ENCODE data around the gene BZW1. TPM values are rescaled to one million over a fixed set of nuclear protein-coding genes. Genes with fewer than 3 reads are reported as not detected.

The BZW1 gene
- total and polyA plus RNA-seq, 4 donors, result 63.0 to 189 (median 161) TPM

DNA sequence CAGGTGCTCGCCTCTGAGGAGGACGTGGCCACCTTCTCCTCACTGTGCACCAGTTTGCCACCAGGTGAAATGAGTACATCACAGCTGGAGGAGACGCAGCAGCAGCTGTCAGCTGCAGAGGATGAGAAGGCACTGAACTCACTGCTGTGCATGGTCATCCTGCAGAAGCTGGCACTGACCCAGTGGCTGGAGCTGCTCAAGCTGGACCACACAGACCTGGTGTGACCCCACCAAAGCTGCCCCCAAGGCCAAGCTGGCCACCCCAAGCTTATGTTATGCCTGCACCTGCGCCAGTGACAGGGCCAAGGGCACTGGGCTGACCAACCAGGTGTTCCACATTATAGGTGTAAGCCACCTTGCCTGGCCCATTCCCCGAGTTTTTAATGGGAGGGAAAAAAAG lies 33.5 kb downstream of the BZW1 start:
- TF ChIP-seq HNF4A (conservative IDR thresholded peaks at IDR 0.05), result no peak
- TF ChIP-seq SP1 (IDR thresholded peaks at IDR 0.05), result no peak
- TF ChIP-seq JUND (IDR thresholded peaks at IDR 0.05), result no peak
- no peak for TF ChIP-seq EGR1 (IDR thresholded peaks at IDR 0.05; ENCODE audit: low read depth in 2 of 2)
- TF ChIP-seq NR2F2 (IDR thresholded peaks at IDR 0.05), result no peak
- no peak for TF ChIP-seq FOXA2 (IDR thresholded peaks at IDR 0.05)
- TF ChIP-seq TAF1 (conservative IDR thresholded peaks at IDR 0.05), result no peak
- TF ChIP-seq, protein P1, sequence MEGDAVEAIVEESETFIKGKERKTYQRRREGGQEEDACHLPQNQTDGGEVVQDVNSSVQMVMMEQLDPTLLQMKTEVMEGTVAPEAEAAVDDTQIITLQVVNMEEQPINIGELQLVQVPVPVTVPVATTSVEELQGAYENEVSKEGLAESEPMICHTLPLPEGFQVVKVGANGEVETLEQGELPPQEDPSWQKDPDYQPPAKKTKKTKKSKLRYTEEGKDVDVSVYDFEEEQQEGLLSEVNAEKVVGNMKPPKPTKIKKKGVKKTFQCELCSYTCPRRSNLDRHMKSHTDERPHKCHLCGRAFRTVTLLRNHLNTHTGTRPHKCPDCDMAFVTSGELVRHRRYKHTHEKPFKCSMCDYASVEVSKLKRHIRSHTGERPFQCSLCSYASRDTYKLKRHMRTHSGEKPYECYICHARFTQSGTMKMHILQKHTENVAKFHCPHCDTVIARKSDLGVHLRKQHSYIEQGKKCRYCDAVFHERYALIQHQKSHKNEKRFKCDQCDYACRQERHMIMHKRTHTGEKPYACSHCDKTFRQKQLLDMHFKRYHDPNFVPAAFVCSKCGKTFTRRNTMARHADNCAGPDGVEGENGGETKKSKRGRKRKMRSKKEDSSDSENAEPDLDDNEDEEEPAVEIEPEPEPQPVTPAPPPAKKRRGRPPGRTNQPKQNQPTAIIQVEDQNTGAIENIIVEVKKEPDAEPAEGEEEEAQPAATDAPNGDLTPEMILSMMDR (IDR thresholded peaks at IDR 0.05; ENCODE audit: low read depth, low read length, missing input control), result no peak
- TF ChIP-seq GABPA (IDR thresholded peaks at IDR 0.05 in 1 of 2, conservative IDR thresholded peaks at IDR 0.05 in 1 of 2), result no peak
- TF ChIP-seq, protein P2, sequence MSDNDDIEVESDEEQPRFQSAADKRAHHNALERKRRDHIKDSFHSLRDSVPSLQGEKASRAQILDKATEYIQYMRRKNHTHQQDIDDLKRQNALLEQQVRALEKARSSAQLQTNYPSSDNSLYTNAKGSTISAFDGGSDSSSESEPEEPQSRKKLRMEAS (IDR thresholded peaks at IDR 0.05), result no peak
- H3K4me3 ChIP-seq (ENCODE audit: low read depth in 1 of 3, low read length in 3 of 3), result no peak overlapping the region
- no peak overlapping the region for H3K27ac ChIP-seq (ENCODE audit: low read depth in 1 of 2, low read length in 2 of 2)
- no peaks in the 10 kb centered on the region for H3K4me1 ChIP-seq (ENCODE audit: control insufficient read depth in 4 of 4, insufficient read depth in 4 of 4, low read length in 3 of 4)
- 94% methylated on average over 5 of the region's 5 CpGs for WGBS
- H3K9ac ChIP-seq (ENCODE audit: low read depth in 1 of 2, low read length in 2 of 2), result no peak overlapping the region
- H3K36me3 ChIP-seq (ENCODE audit: control insufficient read depth in 4 of 4, insufficient read depth in 3 of 4, low read depth in 1 of 4, low read length in 3 of 4), result no peaks in the 10 kb centered on the region
- DNase-seq (ENCODE audit: low spot score), result no peak
- no peaks in the 10 kb centered on the region for H3K27me3 ChIP-seq (ENCODE audit: control insufficient read depth in 4 of 4, insufficient read depth in 4 of 4, low read length in 3 of 4)
- no peaks in the 10 kb centered on the region for H3K9me3 ChIP-seq (ENCODE audit: control insufficient read depth in 4 of 4, low read length in 3 of 4)

- H3K4me3 ChIP-seq (ENCODE audit: low read depth in 1 of 3, low read length in 3 of 3), result no peak overlapping the region
- 95% methylated on average over 10 of the region's 10 CpGs for WGBS
These were observed 34.1 kb downstream of the BZW1 start for GRCh38 chr2:200845669-200846325.

GRCh38 chr2:200847269-200847668 lies 35.6 kb downstream of the BZW1 start:
- Histone ChIP-seq H3K9ac (ENCODE audit: low read depth in 1 of 2, low read length in 2 of 2) (no peak overlapping the region), H3K36me3 (ENCODE audit: control insufficient read depth in 4 of 4, insufficient read depth in 3 of 4, low read depth in 1 of 4, low read length in 3 of 4) (peaks cover 9 to 18% (median 14%) of the 10 kb centered on the region in 4 donors), H3K27ac (ENCODE audit: low read depth in 1 of 2, low read length in 2 of 2) (no peak overlapping the region), H3K27me3 (ENCODE audit: control insufficient read depth in 4 of 4, insufficient read depth in 4 of 4, low read length in 3 of 4) (no peaks in the 10 kb centered on the region), H3K4me3 (ENCODE audit: low read depth in 1 of 3, low read length in 3 of 3) (no peak overlapping the region), H3K9me3 (ENCODE audit: control insufficient read depth in 4 of 4, low read length in 3 of 4) (no peaks in the 10 kb centered on the region), H3K4me1 (ENCODE audit: control insufficient read depth in 4 of 4, insufficient read depth in 4 of 4, low read length in 3 of 4) (no peaks in the 10 kb centered on the region)
- TF ChIP-seq, protein P3, sequence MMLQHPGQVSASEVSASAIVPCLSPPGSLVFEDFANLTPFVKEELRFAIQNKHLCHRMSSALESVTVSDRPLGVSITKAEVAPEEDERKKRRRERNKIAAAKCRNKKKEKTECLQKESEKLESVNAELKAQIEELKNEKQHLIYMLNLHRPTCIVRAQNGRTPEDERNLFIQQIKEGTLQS (IDR thresholded peaks at IDR 0.05), result no peak
- TF ChIP-seq HNF4G (IDR thresholded peaks at IDR 0.05) (no peak), FOXA2 (IDR thresholded peaks at IDR 0.05) (no peak), RAD21 (IDR thresholded peaks at IDR 0.05) (no peak), FOXA1 (IDR thresholded peaks at IDR 0.05) (no peak), NR2F2 (IDR thresholded peaks at IDR 0.05) (no peak), YY1 (IDR thresholded peaks at IDR 0.05) (no peak), JUND (IDR thresholded peaks at IDR 0.05) (no peak), GABPA (IDR thresholded peaks at IDR 0.05 in 1 of 2, conservative IDR thresholded peaks at IDR 0.05 in 1 of 2) (no peak)
- TF ChIP-seq, protein P2 (IDR thresholded peaks at IDR 0.05), result no peak
- DNase-seq (ENCODE audit: low spot score), result no peak

More at GRCh38 chr2:200845669-200846325, 34.1 kb downstream of the BZW1 start:
- no peak for DNase-seq (ENCODE audit: low spot score)
- Histone ChIP-seq H3K36me3 (ENCODE audit: control insufficient read depth in 4 of 4, insufficient read depth in 3 of 4, low read depth in 1 of 4, low read length in 3 of 4) (peaks cover 0 to 4% (median 2%) of the 10 kb centered on the region in 4 donors), H3K27me3 (ENCODE audit: control insufficient read depth in 4 of 4, insufficient read depth in 4 of 4, low read length in 3 of 4) (no peaks in the 10 kb centered on the region), H3K9me3 (ENCODE audit: control insufficient read depth in 4 of 4, low read length in 3 of 4) (no peaks in the 10 kb centered on the region), H3K9ac (ENCODE audit: low read depth in 1 of 2, low read length in 2 of 2) (no peak overlapping the region), H3K4me1 (ENCODE audit: control insufficient read depth in 4 of 4, insufficient read depth in 4 of 4, low read length in 3 of 4) (no peaks in the 10 kb centered on the region), H3K27ac (ENCODE audit: low read depth in 1 of 2, low read length in 2 of 2) (no peak overlapping the region)
- TF ChIP-seq YY1 (IDR thresholded peaks at IDR 0.05) (no peak), FOXA2 (IDR thresholded peaks at IDR 0.05) (no peak), HNF4G (IDR thresholded peaks at IDR 0.05) (no peak), TAF1 (conservative IDR thresholded peaks at IDR 0.05) (no peak), NR2F2 (IDR thresholded peaks at IDR 0.05) (no peak)
- TF ChIP-seq, protein P2 (IDR thresholded peaks at IDR 0.05), result no peak

Measured in liver (tissue), 9 donors.